HG02973 (cell line): ENCODE measurements around the gene TRIM71.

Source experiments
- ATAC-seq: cut with Tn5 transposase; IDR thresholded peaks from one replicate; pipeline ENCODE4 v1.9.1; 2021; ENCODE audit warnings: moderate library complexity; ENCODE audit not compliant: unreplicated experiment

Gene TRIM71

DNA sequence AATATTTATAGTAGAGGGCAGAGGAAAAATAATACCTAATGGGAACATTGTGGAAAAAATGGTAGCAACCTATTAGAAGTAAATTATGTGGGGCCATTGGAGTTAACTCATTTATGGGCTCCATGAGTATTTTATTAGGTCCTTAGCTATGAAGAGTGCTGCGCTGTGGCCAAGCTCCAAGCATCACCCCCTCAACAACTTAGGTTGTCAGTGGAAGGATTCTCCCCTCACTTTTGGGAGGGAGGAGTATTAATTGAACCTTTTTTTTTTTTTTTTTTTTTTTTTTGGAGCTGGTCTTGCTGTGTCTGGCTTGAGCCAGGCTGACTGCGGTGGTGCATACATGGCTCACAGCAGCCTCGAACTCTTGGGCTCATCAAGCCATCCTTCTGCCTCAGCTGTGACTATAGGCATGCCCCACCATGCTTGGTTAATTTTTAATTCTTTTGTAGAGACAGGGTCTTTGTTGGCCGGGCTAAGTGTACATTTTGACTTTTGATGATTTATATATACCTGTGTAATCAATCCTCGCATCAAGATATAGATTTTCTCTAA, 45.2 kb downstream of the TRIM71 start:
- no peak for ATAC-seq

DNA sequence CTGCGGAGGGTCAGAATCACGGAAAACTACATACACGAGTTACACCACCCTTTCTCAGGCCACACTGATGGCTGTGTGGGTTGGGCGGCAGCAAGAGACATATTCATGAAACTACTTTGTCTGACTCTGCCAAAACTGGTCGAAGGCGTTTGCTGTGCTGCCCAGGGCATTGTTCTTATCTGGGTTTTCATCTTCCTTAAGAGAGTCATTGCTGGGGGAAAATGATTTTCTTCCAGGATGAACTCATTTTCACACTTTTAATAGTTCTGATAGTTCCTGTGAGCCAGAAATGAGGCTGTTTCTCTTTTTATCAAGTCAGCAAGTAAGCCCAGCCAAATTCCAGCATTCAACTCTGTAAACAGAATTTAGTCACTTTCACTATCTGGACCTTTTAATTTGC, 47.6 kb downstream of the TRIM71 start:
- no peak for ATAC-seq

DNA sequence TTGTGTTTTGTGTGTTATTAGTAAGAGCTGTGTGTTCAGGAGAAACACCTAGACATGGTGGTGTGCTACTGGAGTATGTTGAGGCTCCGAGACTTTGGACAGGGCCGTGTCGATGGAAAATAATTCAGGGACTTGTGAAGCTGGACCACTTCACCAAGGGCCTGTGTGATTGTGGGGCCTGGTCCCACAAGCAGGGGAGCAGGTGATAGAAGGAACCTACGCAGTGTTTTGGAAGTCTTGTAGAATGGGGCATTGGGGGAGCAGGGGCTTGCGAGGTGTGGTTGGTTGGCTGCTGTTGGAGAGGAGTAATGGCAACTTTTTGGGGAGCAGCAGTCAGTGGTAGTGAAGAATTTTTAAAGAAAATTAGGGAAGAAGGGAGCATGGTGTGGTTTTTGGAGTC, 48.7 kb downstream of the TRIM71 start:
- ATAC-seq, result no peak

DNA sequence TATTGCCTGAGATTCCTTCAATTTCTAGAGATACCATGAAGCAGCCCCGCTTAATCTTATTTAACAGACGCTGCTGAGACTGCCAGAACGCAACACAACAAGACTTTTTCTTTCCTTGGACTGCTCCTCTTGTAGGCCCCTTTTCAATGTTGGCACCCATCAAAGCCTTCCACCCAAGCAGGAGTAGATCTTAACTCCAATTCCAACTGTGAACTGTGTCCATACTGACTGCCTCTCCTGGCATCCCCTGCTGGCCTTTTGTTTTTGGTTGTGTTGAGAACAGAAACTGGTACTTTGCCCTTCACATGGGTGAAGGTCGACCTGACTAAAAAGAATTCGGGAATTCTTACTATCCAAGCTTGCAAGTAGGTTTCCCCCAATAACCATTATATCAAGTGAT, 50.2 kb downstream of the TRIM71 start:
- ATAC-seq, result no peak

DNA sequence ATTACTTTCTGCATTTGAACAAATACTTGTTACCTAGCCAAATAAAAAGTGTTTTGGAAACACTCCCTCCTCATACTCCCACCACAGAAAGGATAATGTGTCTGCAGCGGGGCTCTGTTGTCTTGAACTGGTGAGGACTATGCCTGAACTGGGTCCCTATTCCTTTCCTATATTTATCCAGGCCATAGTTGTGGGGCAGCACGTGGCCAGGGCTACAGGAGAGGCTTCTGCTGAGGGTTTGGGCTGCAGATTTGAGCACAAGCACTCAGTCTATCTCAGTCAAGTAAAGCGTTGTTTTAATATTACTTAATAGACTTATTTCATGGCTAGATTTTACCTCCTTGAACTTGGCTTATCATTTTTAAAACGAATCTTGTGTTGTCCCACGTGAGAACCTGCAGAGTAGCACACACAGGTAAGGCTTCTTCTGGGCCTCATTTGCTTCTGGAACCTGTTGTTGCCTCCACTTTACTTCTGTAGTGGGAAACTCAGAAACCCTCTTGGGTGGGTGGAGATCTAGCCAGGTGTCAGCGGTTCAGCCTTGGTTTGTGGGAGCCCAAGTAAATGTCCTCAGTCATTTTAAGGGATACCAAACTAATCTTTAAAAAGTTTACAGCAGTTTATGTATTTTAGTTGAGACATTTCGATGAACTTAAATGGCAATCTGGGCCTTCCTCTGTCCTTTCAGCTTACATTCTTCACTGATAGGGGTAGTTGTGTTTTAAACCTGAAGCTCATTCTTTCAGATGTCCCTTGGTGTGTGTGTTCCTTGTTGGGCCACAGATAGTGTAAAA, 51.1 kb downstream of the TRIM71 start:
- ATAC-seq, result no peak

DNA sequence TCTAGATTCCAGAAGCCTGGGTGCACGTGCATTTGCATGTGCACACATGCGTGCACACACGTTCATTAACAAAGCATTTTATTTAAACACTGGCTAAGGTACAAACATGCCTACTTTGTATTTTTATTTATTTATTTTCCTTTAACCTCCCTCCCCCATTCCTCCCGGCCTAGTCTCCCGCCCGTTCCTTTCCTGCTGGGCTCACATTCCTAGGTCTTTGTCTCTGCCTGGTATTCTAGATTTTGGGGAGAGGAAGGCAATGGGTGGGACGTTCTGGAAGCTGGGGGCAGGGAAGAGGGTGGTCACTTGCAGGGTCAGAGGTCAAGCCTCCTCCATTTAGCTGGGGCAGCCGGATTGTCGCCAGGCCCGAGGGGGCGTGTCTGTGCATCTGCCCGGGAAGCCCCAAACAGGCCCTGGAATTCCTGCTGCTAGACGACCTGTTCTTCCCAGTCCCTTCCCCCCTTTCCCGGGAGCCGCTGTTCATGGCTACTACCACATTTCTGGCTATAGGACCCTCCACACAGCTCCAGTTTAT, 51.8 kb downstream of the TRIM71 start:
- ATAC-seq, result no peak

DNA sequence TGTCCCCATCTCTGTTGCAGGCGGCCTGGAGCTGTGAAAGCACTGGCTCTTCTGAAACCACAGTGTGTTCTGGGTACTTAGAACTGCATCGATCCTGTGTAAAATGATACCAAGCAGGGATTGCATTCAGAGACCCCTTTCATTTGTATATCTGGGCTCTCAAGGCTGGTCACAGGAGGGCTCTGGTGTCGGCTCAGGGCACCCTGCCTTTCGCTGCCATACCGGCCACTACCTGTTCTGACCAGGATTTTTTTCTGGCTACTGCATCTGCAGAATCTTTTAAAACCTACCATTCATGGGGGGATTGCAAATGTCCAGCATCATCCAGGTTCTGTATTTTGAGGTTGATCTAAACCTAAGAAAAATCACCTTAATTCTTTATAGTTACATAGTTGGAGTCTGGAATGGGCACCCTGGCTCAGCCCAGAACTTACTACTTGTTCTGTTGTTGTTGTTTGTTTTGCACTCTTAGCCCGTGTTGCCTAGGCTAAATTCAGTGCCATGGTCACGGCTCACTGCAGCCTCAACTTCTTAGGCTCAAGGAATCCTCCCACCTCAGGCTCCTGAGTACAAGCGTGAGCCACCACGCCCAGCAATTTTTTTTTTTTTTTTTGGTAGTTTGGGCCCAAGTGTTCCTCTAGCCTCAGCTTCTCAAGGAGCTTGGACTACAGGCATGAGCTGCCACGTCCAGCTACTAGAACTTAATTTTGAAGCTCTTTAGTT, 52.7 kb downstream of the TRIM71 start:
- no peak for ATAC-seq

DNA sequence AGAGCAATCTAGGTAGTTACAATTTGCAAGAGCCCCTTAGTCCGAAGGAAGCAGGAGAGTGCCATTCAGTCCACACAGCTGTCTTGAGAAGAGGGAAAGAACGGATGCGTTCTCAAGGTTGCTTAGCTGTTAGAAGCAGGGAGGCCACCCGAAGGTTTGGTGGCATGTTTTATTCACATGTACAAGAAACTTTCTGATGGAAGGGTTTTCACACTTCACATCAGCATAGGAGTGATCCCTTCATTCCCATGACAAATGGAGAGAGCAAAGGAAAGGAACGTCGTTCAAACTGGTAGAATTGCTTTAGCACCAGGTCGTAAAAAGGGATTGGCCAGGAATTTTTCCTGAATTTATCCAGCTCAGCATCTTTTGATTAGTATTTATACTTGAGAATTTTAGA, 53.5 kb downstream of the TRIM71 start:
- no peak for ATAC-seq

DNA sequence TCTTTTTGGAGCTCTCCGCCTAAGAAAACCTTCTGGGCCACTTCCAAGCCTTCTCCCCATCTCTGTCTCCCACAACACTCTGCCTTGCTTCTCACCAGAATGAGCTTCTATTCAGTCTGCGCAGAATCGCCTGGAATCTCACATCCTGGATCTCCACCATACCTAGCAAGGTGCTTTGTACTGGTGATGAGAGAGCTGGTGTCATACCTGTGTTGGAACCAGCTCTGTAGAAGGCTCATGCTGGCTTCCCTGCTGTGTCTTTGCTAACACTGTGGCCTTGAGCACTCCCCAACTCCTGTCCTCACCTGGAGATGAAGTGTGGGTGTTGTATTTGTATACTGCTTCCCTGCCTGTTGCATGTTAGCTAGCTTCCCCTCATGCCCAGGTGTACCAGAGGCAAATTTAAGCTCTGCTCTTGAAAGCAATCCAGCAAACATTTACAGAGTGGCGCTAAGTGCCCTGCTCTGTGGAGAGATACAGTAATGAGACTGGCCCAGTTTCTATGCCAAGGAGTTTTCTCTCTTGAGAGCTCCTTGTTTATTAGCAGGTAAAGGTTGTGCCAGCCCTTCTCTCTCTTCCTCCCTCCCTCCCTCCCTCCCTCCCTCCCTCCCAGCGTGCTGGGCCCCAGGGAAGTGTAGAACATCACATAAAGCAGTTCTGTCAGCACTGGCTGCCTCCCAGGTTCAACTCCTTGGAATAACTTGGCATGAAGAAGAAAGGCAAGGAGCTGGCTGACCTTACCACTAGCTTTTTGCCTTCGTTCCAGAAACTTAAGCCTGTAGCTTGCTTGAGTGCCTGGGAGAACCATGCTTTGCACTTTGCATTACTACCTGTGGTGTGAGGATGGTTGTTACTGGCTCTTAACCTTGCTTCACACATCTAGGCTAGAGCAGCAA, 54.9 kb downstream of the TRIM71 start:
- no peak for ATAC-seq

DNA sequence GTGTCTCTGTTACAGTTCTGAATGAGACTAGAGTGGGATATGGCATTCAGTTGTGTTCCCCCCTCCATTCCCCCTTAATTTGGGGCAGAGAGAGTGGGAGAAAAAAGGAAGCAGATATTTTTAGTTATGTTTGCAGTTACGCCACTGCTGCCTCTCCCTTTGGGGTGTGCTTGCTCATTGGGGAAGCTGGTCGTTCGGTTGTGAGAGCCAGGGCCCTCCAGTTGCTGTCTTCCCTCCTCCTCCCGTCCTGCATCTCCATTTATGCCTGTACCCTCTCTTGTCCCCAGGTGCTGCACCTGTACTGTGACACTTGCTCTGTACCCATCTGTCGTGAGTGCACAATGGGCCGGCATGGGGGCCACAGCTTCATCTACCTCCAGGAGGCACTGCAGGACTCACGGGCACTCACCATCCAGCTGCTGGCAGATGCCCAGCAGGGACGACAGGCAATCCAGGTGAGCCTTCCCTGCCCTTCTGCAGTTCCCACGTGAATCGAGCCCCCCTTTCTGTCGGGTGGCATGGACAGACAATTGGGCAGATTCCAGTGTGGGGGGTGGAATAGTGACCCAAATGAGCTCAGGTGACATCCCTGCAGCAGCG, 55.8 kb downstream of the TRIM71 start:
- no peak for ATAC-seq

DNA sequence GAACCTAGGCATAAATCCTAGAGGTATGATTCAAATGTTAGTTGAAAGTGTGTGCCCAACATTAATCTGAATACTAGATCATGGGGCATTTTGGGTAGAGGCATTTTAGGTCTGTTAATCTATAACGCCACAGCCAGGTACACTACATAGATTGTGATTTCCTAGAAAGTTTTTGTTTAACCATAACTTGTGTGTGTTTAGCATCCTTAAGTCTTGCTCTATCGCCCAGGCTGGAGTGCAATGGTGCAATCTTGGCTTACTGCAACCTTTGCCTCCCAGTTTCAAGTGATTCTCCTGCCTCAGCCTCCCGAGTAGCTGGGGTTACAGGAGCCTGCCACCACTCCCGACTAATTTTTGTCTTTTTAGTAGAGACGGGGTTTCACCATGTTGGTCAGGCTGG, 59.1 kb downstream of the TRIM71 start:
- ATAC-seq, result no peak

DNA sequence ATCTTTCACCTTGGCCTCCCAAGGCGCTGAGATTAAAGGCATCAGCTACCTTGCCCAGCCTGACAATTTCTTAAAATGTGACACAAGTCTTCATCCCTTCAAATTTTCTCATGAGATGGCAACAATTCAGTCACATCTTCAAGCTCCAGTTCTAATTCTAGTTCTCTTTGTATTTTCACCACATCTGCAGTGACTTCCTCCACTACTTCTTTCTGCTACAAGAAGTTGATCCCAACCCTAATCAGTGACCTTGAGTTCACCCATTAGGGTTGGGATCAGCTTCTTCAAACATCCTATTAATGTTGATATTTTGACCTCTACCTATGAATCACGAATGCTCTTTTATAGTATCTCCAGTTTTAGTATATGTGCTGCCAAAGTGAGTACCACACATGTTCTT, 59.8 kb downstream of the TRIM71 start:
- ATAC-seq, result no peak

DNA sequence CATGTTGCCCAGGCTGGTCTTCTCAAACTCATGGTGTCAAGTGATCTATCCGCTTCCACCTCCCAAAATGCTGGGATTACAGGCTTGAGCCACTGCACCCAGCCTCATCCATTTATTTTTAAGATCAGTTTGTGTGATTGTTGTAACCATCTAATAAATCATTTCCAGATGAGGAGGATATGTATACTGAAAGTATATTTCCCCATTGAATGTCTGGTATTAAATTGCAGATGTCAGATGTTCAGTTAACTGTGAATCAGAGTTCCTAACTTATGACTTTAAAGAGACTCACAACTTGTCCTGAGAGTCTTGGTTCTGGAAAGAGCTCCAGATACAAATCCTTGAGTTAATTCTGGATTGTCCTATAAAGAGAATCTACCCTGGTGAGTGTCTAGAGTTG, 62.4 kb downstream of the TRIM71 start:
- ATAC-seq, result no peak

DNA sequence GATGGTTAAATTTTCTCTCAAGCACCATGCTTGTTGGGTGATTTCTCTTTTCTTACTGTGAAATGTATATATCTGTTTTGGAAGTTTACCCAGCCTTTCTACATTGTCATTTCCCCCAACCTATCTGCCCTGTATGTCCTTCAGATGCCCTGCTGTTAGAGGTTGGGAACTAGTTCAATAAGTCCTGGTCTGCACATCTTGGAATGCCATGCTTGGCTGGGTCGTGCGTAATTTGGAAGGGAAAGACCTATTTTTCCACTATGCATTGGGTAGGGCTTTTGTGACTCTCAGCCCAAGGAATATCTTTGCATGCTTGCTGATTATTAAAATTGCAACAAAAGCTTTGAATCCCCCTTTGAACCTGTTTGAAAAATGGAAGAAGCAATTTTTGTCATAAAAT, 63.8 kb downstream of the TRIM71 start:
- no peak for ATAC-seq

DNA sequence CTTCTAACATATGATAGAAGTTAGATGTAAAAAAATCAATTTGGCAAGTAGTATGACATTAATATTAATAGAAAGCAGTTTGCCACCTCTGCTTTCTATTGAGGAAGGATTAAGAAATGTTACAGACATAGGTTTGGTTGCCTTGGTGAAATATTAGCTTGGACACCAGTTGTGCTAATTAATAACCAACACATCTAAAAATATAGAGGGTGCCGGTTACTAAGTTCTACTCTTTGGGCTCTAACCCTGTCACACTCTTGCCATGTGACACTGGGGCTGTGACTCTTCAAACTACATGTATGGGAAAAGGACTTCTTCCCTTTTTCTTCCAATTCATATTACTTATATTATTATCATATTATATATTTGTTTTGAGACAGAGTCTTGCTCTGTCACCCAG, 64.4 kb downstream of the TRIM71 start:
- no peak for ATAC-seq

DNA sequence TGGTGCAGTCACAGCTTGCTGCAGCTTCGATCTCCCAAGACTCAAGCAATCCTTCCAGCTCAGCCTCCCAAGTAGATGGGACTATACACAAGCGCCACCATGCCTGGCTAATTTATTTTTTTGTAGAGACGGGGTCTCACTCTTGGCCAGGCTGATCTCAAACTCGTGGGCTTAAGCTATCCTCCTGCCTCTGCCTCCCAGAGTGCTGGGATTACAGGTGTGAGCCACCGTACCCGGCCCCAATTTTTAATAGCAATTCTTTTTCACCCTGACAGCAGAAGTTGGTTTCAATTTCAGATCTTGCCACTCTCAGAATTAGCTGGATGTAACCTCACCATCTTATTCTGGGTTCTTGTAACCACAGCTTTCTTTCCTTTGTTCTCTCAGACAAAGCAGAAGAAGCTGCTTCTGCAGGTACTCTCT, 64.8 kb downstream of the TRIM71 start:
- ATAC-seq, result peak; percentile 90

DNA sequence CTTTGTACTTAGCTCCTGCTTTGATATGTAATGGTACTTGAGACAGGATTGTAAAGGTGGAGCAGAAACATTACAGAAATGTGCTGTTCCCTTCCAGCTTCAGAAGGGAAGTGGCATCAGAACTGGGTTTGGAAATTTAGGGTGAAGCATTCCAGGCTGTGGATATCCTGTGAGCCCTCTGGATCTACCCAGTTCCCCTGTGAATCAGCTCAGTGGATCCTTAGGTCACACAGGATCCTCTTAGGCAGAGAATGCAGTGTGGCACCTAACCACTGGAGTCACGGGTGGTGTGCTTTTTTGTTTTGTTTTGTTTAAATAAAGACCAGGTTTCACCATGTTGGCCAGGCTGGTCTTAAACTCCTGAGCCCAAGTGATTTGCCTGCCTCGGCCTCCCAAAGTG, 66.0 kb downstream of the TRIM71 start:
- ATAC-seq, result no peak

DNA sequence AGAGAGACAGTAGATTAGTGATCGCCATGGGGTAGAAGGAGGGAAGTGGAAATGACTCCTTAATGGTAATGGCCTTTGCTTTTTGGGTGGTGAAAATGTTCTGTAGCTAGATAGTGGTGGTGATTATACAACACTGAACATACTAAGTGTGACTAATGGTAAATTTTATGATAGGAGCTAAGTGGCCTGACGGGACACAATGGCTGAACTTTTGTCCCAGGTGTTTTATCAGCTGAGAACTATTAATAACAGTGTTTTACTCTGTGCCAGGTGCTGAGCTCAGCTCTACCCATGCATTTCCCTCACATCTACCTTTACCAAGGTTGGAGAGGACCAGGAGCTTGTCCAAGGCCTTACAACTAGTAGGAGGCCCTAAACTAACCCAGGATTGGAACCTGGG, 66.8 kb downstream of the TRIM71 start:
- no peak for ATAC-seq

DNA sequence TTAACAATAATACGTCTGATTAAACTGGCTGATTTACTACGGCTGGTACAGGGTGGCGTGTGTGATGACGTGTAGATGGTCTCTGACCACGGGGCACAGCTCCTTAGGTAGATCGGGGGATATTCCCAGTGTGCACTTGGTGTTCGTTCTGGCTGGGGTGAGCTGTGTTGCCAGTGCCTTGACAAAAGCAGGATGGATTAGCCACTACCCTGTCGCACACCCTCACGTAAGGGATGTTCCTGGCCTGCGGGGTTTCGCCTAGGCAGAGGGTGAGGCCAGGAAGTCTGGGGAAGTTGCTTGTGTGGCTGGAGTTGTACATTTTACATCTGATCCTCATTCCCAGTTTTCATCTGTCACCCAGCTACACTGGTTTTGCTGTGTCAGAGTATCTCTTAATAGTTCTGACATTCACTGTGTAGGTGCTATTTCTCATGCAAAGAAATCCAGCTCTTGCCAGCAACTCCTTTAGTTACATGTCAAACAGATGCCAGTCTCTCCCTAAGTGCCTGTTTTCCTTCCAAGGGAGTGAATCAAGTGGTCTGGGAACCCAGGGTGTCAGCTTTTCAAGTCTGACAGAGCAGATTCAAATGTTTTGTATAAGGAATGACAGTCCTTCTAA, 67.6 kb downstream of the TRIM71 start:
- ATAC-seq, result no peak

DNA sequence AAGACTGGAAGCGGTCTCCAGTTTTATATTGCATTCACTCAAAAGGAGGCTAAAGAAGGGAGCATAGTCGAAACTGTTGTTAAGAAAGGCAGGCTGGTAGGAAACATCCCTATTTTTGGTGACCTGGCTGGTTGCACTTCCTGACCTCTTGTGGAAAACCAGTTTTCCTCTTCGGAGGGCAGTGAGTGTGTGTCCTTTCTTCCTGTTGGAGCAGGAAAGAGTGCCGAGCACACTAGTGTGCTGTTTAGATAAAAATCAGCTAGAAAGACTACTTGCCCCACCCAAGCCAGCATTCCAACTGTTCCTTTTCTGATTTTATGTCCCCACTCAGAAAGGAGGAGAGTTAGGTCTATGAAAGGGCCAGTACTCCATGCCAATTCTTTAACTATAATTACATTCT, 68.5 kb downstream of the TRIM71 start:
- no peak for ATAC-seq
